HEK293 (cell line): Measurements from ENCODE around the gene SF3B6.

ENCODE experiments used
- GFI1B ChIP-seq: fragments of 450-650 bp; formaldehyde crosslinking; IDR thresholded peaks from 2 replicates; pipeline ENCODE4 v1.5.1; 2016; ENCODE audit warnings: missing biosample characterization, missing genetic modification characterization
- KLF1 ChIP-seq: fragments of 450-650 bp; formaldehyde crosslinking; IDR thresholded peaks from 2 replicates; pipeline ENCODE4 v1.5.1; 2016; ENCODE audit warnings: missing biosample characterization, missing genetic modification characterization
- MZF1 ChIP-seq: fragments of 450-650 bp; formaldehyde crosslinking; IDR thresholded peaks from 2 replicates; pipeline ENCODE4 v1.5.1; 2017; ENCODE audit warnings: missing biosample characterization, missing genetic modification characterization, borderline replicate concordance
- PRDM1 ChIP-seq: fragments of 450-650 bp; formaldehyde crosslinking; IDR thresholded peaks from 2 replicates; pipeline ENCODE4; 2016; ENCODE audit warnings: missing biosample characterization, missing genetic modification characterization
- PRDM4 ChIP-seq: fragments of 450-650 bp; formaldehyde crosslinking; IDR thresholded peaks from 2 replicates; pipeline ENCODE4 v1.5.1; 2017; ENCODE audit warnings: missing biosample characterization, missing genetic modification characterization
- RBAK ChIP-seq: fragments of 450-650 bp; formaldehyde crosslinking; IDR thresholded peaks from 2 replicates; pipeline ENCODE4 v1.5.1; 2016; ENCODE audit warnings: missing biosample characterization, missing genetic modification characterization
- SCRT1 ChIP-seq: fragments of 450-650 bp; formaldehyde crosslinking; IDR thresholded peaks from 2 replicates; pipeline ENCODE4 v1.5.1; 2016; ENCODE audit warnings: missing biosample characterization, missing genetic modification characterization, borderline replicate concordance
- SP3 ChIP-seq: fragments of 450-650 bp; formaldehyde crosslinking; IDR thresholded peaks from 2 replicates; pipeline ENCODE4 v1.5.1; 2016; ENCODE audit warnings: missing biosample characterization, missing genetic modification characterization
- TCF7L2 ChIP-seq: IDR thresholded peaks from 2 replicates; pipeline ENCODE4 v1.6.1; 2011; ENCODE audit warnings: low read depth, mild to moderate bottlenecking, inconsistent platforms, low read length, moderate library complexity, borderline replicate concordance
- YY1 ChIP-seq: fragments of 450-650 bp; formaldehyde crosslinking; IDR thresholded peaks from 2 replicates; pipeline ENCODE4 v1.5.1; 2018; ENCODE audit warnings: missing biosample characterization, missing genetic modification characterization
- ZBTB1 ChIP-seq: fragments of 450-650 bp; formaldehyde crosslinking; IDR thresholded peaks from 2 replicates; pipeline ENCODE4 v1.5.1; 2016; ENCODE audit warnings: missing biosample characterization, missing genetic modification characterization
- ZBTB44 ChIP-seq: fragments of 450-650 bp; IDR thresholded peaks from 2 replicates; pipeline ENCODE4 v1.5.1; 2018; ENCODE audit warnings: missing biosample characterization, mild to moderate bottlenecking, missing genetic modification characterization
- ZNF133 ChIP-seq: fragments of 450-650 bp; formaldehyde crosslinking; IDR thresholded peaks from 2 replicates; pipeline ENCODE4 v1.5.1; 2016; ENCODE audit warnings: missing biosample characterization, missing genetic modification characterization
- ZNF169 ChIP-seq: fragments of 450-650 bp; formaldehyde crosslinking; IDR thresholded peaks from 2 replicates; pipeline ENCODE4 v1.5.1; 2016; ENCODE audit warnings: missing biosample characterization, missing genetic modification characterization
- ZNF184 ChIP-seq: fragments of 450-650 bp; IDR thresholded peaks from 2 replicates; pipeline ENCODE4 v1.5.1; 2018; ENCODE audit warnings: missing biosample characterization, mild to moderate bottlenecking, missing genetic modification characterization
- ZNF214 ChIP-seq: fragments of 450-650 bp; formaldehyde crosslinking; IDR thresholded peaks from 2 replicates; pipeline ENCODE4 v1.5.1; 2017; ENCODE audit warnings: missing biosample characterization, mild to moderate bottlenecking, missing genetic modification characterization, borderline replicate concordance
- ZNF266 ChIP-seq: fragments of 450-650 bp; formaldehyde crosslinking; IDR thresholded peaks from 2 replicates; pipeline ENCODE4 v1.5.1; 2016; ENCODE audit warnings: missing biosample characterization, missing genetic modification characterization, low read depth
- ZNF324 ChIP-seq: fragments of 450-650 bp; formaldehyde crosslinking; IDR thresholded peaks from 2 replicates; pipeline ENCODE4 v1.5.1; 2016; ENCODE audit warnings: missing biosample characterization, missing genetic modification characterization
- ZNF398 ChIP-seq: fragments of 450-650 bp; formaldehyde crosslinking; IDR thresholded peaks from 2 replicates; pipeline ENCODE4 v1.5.1; 2017; ENCODE audit warnings: missing biosample characterization, missing genetic modification characterization
- ZNF426 ChIP-seq: fragments of 450-650 bp; formaldehyde crosslinking; IDR thresholded peaks from 2 replicates; pipeline ENCODE4 v1.5.1; 2017; ENCODE audit warnings: missing biosample characterization, missing genetic modification characterization, mild to moderate bottlenecking, inconsistent platforms, moderate library complexity
- ZNF488 ChIP-seq: fragments of 450-650 bp; formaldehyde crosslinking; IDR thresholded peaks from 2 replicates; pipeline ENCODE4 v1.5.1; 2016; ENCODE audit warnings: missing biosample characterization, missing genetic modification characterization
- ZNF510 ChIP-seq: fragments of 450-650 bp; formaldehyde crosslinking; IDR thresholded peaks from 2 replicates; pipeline ENCODE4 v1.5.1; 2018; ENCODE audit warnings: mild to moderate bottlenecking, missing genetic modification characterization, missing biosample characterization; ENCODE audit not compliant: insufficient replicate concordance
- ZNF521 ChIP-seq: fragments of 450-650 bp; formaldehyde crosslinking; IDR thresholded peaks from 2 replicates; pipeline ENCODE4 v1.5.1; 2017; ENCODE audit warnings: missing biosample characterization, mild to moderate bottlenecking, missing genetic modification characterization
- ZNF529 ChIP-seq: fragments of 450-650 bp; formaldehyde crosslinking; IDR thresholded peaks from 2 replicates; pipeline ENCODE4 v1.5.1; 2017; ENCODE audit warnings: missing genetic modification characterization, missing biosample characterization; ENCODE audit not compliant: insufficient replicate concordance
- ZNF639 ChIP-seq: fragments of 450-650 bp; formaldehyde crosslinking; IDR thresholded peaks from 2 replicates; pipeline ENCODE4 v1.5.1; 2016; ENCODE audit warnings: missing biosample characterization, missing genetic modification characterization
- ZNF670 ChIP-seq: fragments of 450-650 bp; formaldehyde crosslinking; IDR thresholded peaks from 2 replicates; pipeline ENCODE4 v1.5.1; 2016; ENCODE audit warnings: missing biosample characterization, missing genetic modification characterization, low read depth
- ZNF677 ChIP-seq: fragments of 450-650 bp; IDR thresholded peaks from 2 replicates; pipeline ENCODE4 v1.5.0; 2018; ENCODE audit warnings: missing biosample characterization, mild to moderate bottlenecking, missing genetic modification characterization, moderate library complexity
- ZNF707 ChIP-seq: fragments of 450-650 bp; formaldehyde crosslinking; IDR thresholded peaks from 2 replicates; pipeline ENCODE4 v1.5.1; 2016; ENCODE audit warnings: missing biosample characterization, missing genetic modification characterization
- ZNF76 ChIP-seq: fragments of 450-650 bp; formaldehyde crosslinking; IDR thresholded peaks from 2 replicates; pipeline ENCODE4; 2016; ENCODE audit warnings: low read depth, missing biosample characterization, missing genetic modification characterization, borderline replicate concordance
- ZNF837 ChIP-seq: fragments of 450-650 bp; formaldehyde crosslinking; IDR thresholded peaks from 2 replicates; pipeline ENCODE4 v1.5.1; 2016; ENCODE audit warnings: missing biosample characterization, missing genetic modification characterization
- ZSCAN16 ChIP-seq: fragments of 450-650 bp; formaldehyde crosslinking; IDR thresholded peaks from 2 replicates; pipeline ENCODE4 v1.5.1; 2016; ENCODE audit warnings: missing biosample characterization, missing genetic modification characterization

The SF3B6 gene

DNA sequence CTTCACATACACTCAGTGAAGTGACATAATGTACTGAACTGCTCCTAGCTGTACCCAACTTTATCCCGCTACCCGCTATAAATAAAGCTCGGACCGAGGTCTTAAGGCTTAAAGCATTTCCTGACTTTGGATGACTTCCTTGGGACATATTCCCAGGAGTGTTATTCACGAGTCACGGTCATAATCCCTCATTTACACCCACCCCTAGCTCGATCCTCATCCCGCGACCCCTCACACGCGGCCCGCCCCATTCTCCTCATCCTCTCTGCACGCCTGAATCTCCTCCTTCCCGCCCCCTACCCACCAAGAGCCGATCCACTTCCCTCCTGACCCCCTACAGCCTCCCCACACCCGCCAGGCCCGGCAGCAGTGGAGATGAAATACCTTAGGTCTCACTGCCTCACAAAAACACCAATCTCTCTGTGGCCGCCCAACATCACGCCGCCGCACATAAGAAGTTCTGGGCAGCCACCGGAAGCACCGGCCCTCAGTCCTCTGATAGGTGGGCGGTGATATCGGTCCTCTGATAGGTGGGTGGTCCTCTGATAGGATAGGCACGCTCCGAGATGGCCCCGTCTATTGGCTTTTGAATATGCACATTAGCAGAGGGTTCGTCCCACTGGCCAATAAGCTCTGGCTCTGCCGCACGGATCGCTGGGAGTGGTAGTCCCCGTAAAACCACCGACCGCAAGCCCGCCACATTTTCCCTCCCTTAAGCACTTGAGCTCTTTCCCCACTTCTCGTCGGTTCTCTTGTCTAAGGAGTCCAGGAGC lies 29.0 kb downstream of the SF3B6 start, which contains the start of gene WDCP (continued):
- TF ChIP-seq ZNF707 (tag by site-specific recombination) (no peak), ZNF266 (no peak), ZNF677 (tag by site-specific recombination) (no peak), PRDM4 (tag by site-specific recombination) (no peak), ZNF324 (tag by site-specific recombination) (peak; percentile 47; the same call in 1 of the 2 replicates), RBAK (tag by site-specific recombination) (no peak), ZNF510 (tag by site-specific recombination) (no peak), KLF1 (tag by site-specific recombination) (no peak), ZNF521 (tag by site-specific recombination) (no peak), ZNF214 (tag by site-specific recombination) (no peak), TCF7L2 (no peak), ZNF76 (tag by site-specific recombination) (peak; percentile 81), ZNF426 (tag by site-specific recombination) (no peak), ZNF398 (tag by site-specific recombination) (peak; percentile 42; the same call in 1 of the 2 replicates), ZNF184 (tag by site-specific recombination) (no peak), YY1 (no peak), ZSCAN16 (tag by site-specific recombination) (no peak), ZNF837 (tag by site-specific recombination) (no peak), GFI1B (no peak), ZBTB1 (tag by site-specific recombination) (no peak), ZBTB44 (tag by site-specific recombination) (no peak), ZNF133 (tag by site-specific recombination) (no peak), ZNF670 (no peak), MZF1 (tag by site-specific recombination) (no peak), ZNF639 (tag by site-specific recombination) (peak; percentile 62; the same call in 1 of the 2 replicates), ZNF529 (no peak), PRDM1 (tag by site-specific recombination) (no peak), ZNF169 (no peak), SCRT1 (no peak), ZNF488 (tag by site-specific recombination) (no peak), SP3 (tag by site-specific recombination) (peak; percentile 87)
